ENCODE results near the gene MYADML2. TPM values are rescaled to one million over a fixed set of nuclear protein-coding genes. Genes with fewer than 3 reads are reported as not detected.

The MYADML2 gene
- total RNA-seq, 1 donor from 2014 or later = not detected

DNA sequence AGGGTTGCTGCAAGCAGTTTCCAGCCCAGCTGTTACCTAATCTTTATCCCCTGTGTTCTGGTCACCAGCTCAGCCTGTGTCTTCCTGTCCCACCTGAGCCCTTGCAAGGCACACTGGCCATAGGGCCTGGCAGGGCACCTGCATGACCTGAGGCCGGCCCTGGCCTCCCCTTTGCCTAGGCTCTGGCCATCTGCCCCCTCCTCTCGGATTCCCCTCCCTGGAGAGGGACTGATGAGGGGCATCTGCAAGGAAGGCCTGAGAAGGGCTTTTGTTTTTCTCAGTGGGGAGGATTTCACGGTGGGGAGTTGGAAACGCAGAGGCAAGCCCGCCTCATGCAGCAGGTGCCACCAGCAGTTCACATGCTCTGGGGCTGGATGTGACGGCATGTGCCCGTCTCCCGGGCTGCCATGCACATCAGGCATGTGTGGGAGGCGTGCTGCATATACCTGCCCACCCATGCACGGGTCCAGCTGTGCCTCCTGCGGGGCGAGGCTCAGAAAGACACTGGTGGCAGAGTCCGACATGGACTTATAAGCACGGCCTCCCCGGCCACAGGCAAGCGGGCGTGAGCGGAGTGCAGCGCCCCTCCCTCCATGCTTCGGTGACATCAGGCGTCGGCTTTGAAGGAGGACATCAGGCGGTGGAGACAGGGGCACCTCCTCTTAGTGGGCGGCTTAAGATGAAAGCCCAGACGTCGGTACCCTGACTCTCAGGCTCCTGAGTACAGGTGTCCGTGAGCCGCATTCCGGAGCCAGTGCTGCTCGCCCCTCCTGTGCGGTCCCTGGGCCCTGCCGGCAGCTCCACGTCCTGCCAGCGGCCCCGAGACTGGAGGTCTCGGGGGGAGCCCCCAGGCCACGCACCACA, 46.9 kb upstream of the MYADML2 start:
- Mint-ChIP-seq H3K9me3 (ENCODE audit: unreplicated experiment) (no peaks in the 10 kb centered on the region), H3K27ac (ENCODE audit: unreplicated experiment) (no peak overlapping the region), H3K36me3 (ENCODE audit: low read depth, unreplicated experiment) (peaks cover 4% of the 10 kb centered on the region), H3K4me3 (ENCODE audit: unreplicated experiment) (no peak overlapping the region), H3K27me3 (ENCODE audit: unreplicated experiment) (peaks cover 3% of the 10 kb centered on the region), H3K4me1 (ENCODE audit: unreplicated experiment) (peaks cover 9% of the 10 kb centered on the region)
- TF ChIP-seq, protein P1, sequence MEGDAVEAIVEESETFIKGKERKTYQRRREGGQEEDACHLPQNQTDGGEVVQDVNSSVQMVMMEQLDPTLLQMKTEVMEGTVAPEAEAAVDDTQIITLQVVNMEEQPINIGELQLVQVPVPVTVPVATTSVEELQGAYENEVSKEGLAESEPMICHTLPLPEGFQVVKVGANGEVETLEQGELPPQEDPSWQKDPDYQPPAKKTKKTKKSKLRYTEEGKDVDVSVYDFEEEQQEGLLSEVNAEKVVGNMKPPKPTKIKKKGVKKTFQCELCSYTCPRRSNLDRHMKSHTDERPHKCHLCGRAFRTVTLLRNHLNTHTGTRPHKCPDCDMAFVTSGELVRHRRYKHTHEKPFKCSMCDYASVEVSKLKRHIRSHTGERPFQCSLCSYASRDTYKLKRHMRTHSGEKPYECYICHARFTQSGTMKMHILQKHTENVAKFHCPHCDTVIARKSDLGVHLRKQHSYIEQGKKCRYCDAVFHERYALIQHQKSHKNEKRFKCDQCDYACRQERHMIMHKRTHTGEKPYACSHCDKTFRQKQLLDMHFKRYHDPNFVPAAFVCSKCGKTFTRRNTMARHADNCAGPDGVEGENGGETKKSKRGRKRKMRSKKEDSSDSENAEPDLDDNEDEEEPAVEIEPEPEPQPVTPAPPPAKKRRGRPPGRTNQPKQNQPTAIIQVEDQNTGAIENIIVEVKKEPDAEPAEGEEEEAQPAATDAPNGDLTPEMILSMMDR (IDR thresholded peaks at IDR 0.05; ENCODE audit: unreplicated experiment) = no peak
- no peak for DNase-seq (ENCODE audit: low spot score)

DNA sequence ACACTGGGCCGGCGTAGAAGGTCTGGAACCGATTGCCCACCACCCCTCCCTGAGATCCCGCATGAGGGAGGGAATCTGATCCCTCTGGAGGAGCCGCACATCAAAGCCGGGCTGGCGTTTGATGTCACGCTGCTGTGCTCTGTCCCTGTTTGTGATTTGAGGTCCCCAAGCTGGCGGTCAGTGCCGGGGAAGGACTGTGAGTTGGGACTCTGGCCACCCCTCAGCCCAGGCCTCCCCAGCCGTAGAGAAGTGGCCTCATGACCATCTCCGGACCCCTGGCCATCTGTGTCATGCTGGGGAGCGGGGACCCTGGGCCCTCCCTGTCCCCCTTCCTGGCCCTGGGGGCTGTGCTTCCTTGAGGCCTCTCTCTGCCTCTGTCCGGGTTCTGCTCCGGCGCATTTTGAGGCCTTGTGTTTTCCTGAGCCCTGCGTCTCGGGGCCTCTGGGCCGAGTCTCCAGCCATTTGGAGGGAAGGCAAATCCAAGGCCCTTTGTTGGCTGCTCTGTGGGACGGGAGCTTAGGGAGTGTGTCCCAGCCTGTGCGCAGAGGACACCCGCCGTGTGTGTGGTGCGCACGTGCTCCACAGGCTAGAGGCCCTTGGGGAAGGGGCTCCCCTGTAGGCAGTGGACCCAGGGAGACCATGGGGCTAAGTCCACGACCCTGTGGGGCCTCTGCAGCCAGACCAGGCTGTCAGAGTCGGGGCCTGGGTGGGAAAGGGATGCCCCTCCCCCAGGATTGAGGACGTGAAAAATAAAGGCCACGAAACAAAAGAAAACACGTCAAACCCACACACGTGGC, 45.5 kb upstream of the MYADML2 start:
- H3K4me1 Mint-ChIP-seq (ENCODE audit: unreplicated experiment) = peaks cover 3% of the 10 kb centered on the region
- H3K9me3 Mint-ChIP-seq (ENCODE audit: unreplicated experiment) = no peaks in the 10 kb centered on the region
- H3K4me3 Mint-ChIP-seq (ENCODE audit: unreplicated experiment) = no peak overlapping the region
- DNase-seq (ENCODE audit: low spot score) = no peak
- H3K27ac Mint-ChIP-seq (ENCODE audit: unreplicated experiment) = no peak overlapping the region
- TF ChIP-seq, protein P1 (IDR thresholded peaks at IDR 0.05; ENCODE audit: unreplicated experiment) = no peak
- peaks cover 4% of the 10 kb centered on the region for H3K36me3 Mint-ChIP-seq (ENCODE audit: low read depth, unreplicated experiment)
- H3K27me3 Mint-ChIP-seq (ENCODE audit: unreplicated experiment) = peaks cover 3% of the 10 kb centered on the region

DNA sequence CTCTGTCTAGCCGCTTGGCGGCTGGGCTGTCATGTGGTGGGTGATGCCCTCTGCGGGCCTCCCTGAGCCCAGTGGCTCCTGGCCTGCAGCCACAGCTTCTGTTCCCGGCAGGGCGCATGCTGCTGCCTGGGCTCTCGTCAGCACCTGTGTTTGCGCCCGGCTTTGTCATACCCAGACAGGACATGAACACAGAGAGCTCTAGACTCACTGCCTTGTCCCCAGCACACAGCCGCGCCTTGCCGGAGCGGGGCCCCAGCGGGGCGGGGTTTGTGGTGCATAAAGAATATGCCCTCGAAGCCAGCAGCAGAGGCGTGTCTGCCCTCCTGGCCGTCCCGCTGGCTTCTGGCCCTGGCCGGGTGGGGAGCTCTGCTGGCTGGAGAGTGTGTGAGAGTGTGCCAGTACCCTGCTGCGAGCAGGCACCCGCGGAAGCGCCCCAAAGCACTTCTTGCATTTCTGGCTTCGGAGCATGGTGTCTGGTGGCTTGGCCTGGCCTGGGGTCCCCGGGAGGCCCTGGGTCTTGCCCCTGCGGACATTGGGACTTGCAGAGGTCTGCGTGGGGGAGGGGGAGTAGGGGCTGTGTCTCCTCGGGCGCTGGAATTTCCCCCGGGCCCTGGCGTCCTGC, 44.8 kb upstream of the MYADML2 start:
- Mint-ChIP-seq H3K27me3 (ENCODE audit: unreplicated experiment) (peaks cover 5% of the 10 kb centered on the region), H3K4me3 (ENCODE audit: unreplicated experiment) (no peak overlapping the region), H3K36me3 (ENCODE audit: low read depth, unreplicated experiment) (peaks cover 4% of the 10 kb centered on the region), H3K4me1 (ENCODE audit: unreplicated experiment) (peaks cover 3% of the 10 kb centered on the region), H3K9me3 (ENCODE audit: unreplicated experiment) (no peaks in the 10 kb centered on the region), H3K27ac (ENCODE audit: unreplicated experiment) (no peak overlapping the region)
- TF ChIP-seq, protein P1 (IDR thresholded peaks at IDR 0.05; ENCODE audit: unreplicated experiment) = no peak
- no peak for DNase-seq (ENCODE audit: low spot score)

DNA sequence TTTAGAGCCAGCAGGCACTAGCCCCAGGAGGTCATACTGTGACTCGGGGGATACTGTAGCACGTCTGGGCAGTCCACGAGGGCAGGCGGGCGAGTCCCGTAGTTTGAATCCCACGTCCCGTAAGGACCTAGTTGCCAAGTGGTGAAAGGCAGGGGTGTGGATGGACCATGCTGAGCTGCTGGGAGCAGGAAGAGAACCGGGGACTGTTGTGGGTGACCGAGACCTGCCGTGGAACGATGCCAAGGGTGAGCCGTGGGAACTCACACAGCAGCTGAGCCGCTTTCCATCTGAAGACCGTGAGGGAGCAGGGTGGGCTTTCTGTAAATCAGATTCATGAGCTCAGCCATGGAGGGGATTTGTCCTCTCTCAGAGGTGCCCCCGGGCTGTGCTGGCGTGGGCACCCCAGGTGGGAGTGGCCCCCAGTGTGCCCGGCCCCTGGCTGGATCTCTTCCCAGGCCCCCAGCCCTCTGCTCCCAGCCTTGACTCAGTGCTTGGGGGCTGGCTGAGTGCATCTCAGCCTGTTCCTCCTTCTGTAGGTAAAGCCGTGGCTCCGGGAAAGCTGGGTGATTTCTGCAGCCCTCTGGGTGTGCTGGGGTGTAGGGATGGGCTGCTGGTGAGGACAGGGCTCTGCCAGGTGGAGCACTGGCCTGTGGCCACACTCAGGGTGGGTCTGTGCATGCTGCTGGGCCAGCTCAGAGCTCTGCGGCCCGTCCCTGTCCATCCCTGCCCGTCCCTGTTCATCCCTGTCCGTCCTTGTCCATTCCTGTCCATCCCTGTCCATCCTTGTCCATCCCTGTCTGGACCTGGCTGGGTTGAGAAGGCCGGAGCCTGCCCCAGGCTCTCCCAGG, 44.0 kb upstream of the MYADML2 start:
- no peak for DNase-seq (ENCODE audit: low spot score)
- Mint-ChIP-seq H3K36me3 (ENCODE audit: low read depth, unreplicated experiment) (peaks cover 4% of the 10 kb centered on the region), H3K27me3 (ENCODE audit: unreplicated experiment) (peaks cover 5% of the 10 kb centered on the region), H3K9me3 (ENCODE audit: unreplicated experiment) (no peaks in the 10 kb centered on the region), H3K4me1 (ENCODE audit: unreplicated experiment) (peaks cover 3% of the 10 kb centered on the region), H3K27ac (ENCODE audit: unreplicated experiment) (no peak overlapping the region), H3K4me3 (ENCODE audit: unreplicated experiment) (peak overlapping the region; percentile 83)
- TF ChIP-seq, protein P1 (IDR thresholded peaks at IDR 0.05; ENCODE audit: unreplicated experiment) = no peak

All from endothelial cell (in vitro differentiated cells).